PC-9 (cell line): Measurements from ENCODE around the gene ZMYND15. TPM values are rescaled to one million over a fixed set of nuclear protein-coding genes. Genes with fewer than 3 reads are reported as not detected.
A peak's percentile ranks its signal among the peaks of the same experiment; 100 is the strongest.

ENCODE experiments used
- BruUV-seq: library from RNA; stranded (reverse); fragments of 400-500 nt; replicated peaks from 2 replicates; lab custom pipeline; 2021; lab: Mats Ljungman, UMichigan
- CTCF ChIA-PET: fragments of 300-600 bp; sonication (Branson Sonifier 250); formaldehyde crosslinking; loops from one replicate; lab custom pipeline; 2022; ENCODE audit warnings: antibody characterized with exemption; lab: Charles Lee
- POLR2A ChIA-PET: fragments of 300-600 bp; sonication (Branson Sonifier 250); formaldehyde crosslinking; loops from one replicate; lab custom pipeline; 2022; ENCODE audit warnings: antibody characterized with exemption; ENCODE audit not compliant: unreplicated experiment; lab: Charles Lee
- DNase-seq, 2 experiments: peaks; one replicate each; pipeline versions ENCODE4 v3.0.0 to v3.0.0-alpha.2; 2015 to 2022; ENCODE audit warnings: mixed read lengths in 1 of 2
- H2AFZ ChIP-seq: fragments of 200-600 bp; sonication (generic); 2 replicates; pipeline ENCODE4 v1.8.1; 2017; ENCODE audit warnings: antibody characterized with exemption
- H3F3A ChIP-seq: fragments of 200-600 bp; sonication (generic); 2 replicates; pipeline ENCODE4 v1.8.1; 2017; ENCODE audit warnings: antibody characterized with exemption, mild to moderate bottlenecking, low read depth; ENCODE audit not compliant: insufficient read depth
- H3K27ac ChIP-seq: fragments of 200-600 bp; sonication (generic); 2 replicates; pipeline ENCODE4 v1.6.1; 2016; ENCODE audit warnings: mixed run types
- H3K27me3 ChIP-seq: fragments of 200-600 bp; sonication (generic); 2 replicates; pipeline ENCODE4 v1.6.1; 2016; ENCODE audit warnings: low read depth, mixed run types; ENCODE audit not compliant: insufficient read depth
- H3K36me3 ChIP-seq: fragments of 200-600 bp; sonication (generic); 2 replicates; pipeline ENCODE4 v1.6.1; 2016; ENCODE audit warnings: low read depth, mixed run types
- H3K4me1 ChIP-seq: fragments of 200-600 bp; sonication (generic); replicated peaks from 2 replicates; pipeline ENCODE4 v1.6.1; 2016; ENCODE audit warnings: mixed run types; ENCODE audit not compliant: insufficient read depth
- H3K4me2 ChIP-seq: fragments of 200-600 bp; sonication (generic); 2 replicates; pipeline ENCODE4 v1.6.1; 2017; ENCODE audit warnings: mixed run types
- H3K4me3 ChIP-seq: fragments of 200-600 bp; sonication (generic); 2 replicates; pipeline ENCODE4 v1.6.1; 2016; ENCODE audit warnings: mixed run types
- H3K79me2 ChIP-seq: fragments of 200-600 bp; sonication (generic); 2 replicates; pipeline ENCODE4 v1.6.1; 2017; ENCODE audit warnings: low read depth, mixed run types
- H3K9me2 ChIP-seq: fragments of 200-600 bp; sonication (generic); 2 replicates; pipeline ENCODE4 v1.8.1; 2017; ENCODE audit warnings: mild to moderate bottlenecking; ENCODE audit not compliant: insufficient read depth
- H3K9me3 ChIP-seq: fragments of 200-600 bp; sonication (generic); 2 replicates; pipeline ENCODE4 v1.8.1; 2016; ENCODE audit warnings: low read depth; ENCODE audit not compliant: insufficient read depth
- H4K20me1 ChIP-seq: fragments of 200-600 bp; sonication (generic); 2 replicates; pipeline ENCODE4 v1.8.1; 2017; ENCODE audit not compliant: insufficient read depth
- CTCF ChIP-seq: fragments of 200-600 bp; sonication (generic); conservative IDR thresholded peaks from 2 replicates; pipeline ENCODE4 v1.6.1; 2017; ENCODE audit warnings: mixed run types, antibody characterized with exemption, mild to moderate bottlenecking, moderate library complexity
- EZH2 ChIP-seq: fragments of 200-600 bp; sonication (generic); IDR thresholded peaks from 2 replicates; pipeline ENCODE4 v1.8.0; 2017; ENCODE audit warnings: antibody characterized with exemption, low read depth
- intact Hi-C: fragments of 100-400 bp; cut with micrococcal nuclease; formaldehyde crosslinking; loops from one replicate; pipeline ENCODE4 v1.10.0; 2022; ENCODE audit not compliant: unreplicated experiment
- total RNA-seq: library from RNA; stranded (reverse); gene quantifications from 2 replicates; pipeline ENCODE4 v1.2.3, GENCODE V29; 2021

The ZMYND15 gene
- total RNA-seq, 1 experiment from 2014 or later, result 2.3 TPM

DNA sequence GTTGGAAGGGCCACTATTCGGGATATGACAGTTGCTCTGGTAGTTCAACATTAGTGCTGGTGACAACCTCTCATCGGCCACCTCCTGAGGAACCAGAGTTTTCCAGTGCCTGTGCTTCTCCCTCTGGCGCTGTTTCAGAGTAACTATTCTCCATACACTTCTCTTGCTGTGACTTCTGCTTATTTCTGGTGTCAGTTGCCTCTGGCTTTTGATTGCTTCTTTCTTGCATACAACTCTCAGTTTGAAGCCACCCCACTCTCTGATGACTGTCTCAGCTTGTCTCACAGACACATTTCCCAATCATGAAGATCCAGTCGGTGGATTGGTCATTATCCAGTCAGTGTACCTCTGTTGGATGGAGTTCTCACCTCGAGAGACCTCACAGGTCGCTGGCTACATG lies 28.7 kb downstream of the ZMYND15 start:
- Histone ChIP-seq H3K4me1 (no peaks in the 10 kb centered on the region), H3K27me3 (0 out of 2 replicates have a peak, but pooled peaks cover 4% of the 10 kb centered on the region), H3K9me2 (no peaks in the 10 kb centered on the region), H3K27ac (no peak overlapping the region), H3F3A (no peaks in the 10 kb centered on the region), H3K9me3 (no peaks in the 10 kb centered on the region), H3K4me2 (no peak overlapping the region), H2AFZ (no peak overlapping the region), H4K20me1 (no peaks in the 10 kb centered on the region), H3K4me3 (no peak overlapping the region), H3K36me3 (no peaks in the 10 kb centered on the region), H3K79me2 (no peaks in the 10 kb centered on the region)
- intact Hi-C loops, result no loop called here
- ChIA-PET CTCF (no interaction called here), POLR2A (no interaction called here)
- DNase-seq, result no peak
- TF ChIP-seq EZH2 (no peak), CTCF (no peak)
- BruUV-seq, result no TSS peak

DNA sequence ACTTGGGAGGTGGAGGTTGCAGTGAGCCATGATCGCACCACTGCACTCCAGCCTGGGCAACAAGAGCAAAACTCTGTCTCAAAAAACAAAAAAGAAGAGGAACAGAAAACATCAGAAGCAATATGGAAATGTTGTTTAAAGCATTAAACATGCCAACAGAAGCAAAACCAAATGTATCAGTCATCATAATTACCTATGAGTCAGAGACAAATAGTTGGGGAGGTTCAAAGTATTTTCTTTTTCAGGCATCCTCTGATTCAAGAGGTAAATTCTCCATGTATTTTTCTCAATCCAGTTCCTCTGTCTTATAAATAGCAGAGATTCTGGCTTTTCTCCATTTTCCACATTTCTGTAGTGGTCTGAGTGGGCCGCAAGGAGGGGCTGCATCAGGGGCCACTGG lies 30.0 kb downstream of the ZMYND15 start:
- ChIA-PET POLR2A (no interaction called here), CTCF (no interaction called here)
- no peaks in the 10 kb centered on the region for H3K9me2 ChIP-seq
- no peaks in the 10 kb centered on the region for H3K36me3 ChIP-seq
- BruUV-seq, result no TSS peak
- no peaks in the 10 kb centered on the region for H4K20me1 ChIP-seq
- H2AFZ ChIP-seq, result no peak overlapping the region
- H3K4me1 ChIP-seq, result no peaks in the 10 kb centered on the region
- no peak for TF ChIP-seq EZH2
- TF ChIP-seq CTCF, result no peak
- no peak overlapping the region for H3K4me2 ChIP-seq
- no peak overlapping the region for H3K4me3 ChIP-seq
- H3K79me2 ChIP-seq, result no peaks in the 10 kb centered on the region
- no peak overlapping the region for H3K27ac ChIP-seq
- DNase-seq, result peak in 1 of 2 experiments; percentile 55
- H3K27me3 ChIP-seq, result 0 out of 2 replicates have a peak, but pooled peaks cover 4% of the 10 kb centered on the region
- intact Hi-C loops, result no loop called here
- no peaks in the 10 kb centered on the region for H3F3A ChIP-seq
- no peaks in the 10 kb centered on the region for H3K9me3 ChIP-seq

DNA sequence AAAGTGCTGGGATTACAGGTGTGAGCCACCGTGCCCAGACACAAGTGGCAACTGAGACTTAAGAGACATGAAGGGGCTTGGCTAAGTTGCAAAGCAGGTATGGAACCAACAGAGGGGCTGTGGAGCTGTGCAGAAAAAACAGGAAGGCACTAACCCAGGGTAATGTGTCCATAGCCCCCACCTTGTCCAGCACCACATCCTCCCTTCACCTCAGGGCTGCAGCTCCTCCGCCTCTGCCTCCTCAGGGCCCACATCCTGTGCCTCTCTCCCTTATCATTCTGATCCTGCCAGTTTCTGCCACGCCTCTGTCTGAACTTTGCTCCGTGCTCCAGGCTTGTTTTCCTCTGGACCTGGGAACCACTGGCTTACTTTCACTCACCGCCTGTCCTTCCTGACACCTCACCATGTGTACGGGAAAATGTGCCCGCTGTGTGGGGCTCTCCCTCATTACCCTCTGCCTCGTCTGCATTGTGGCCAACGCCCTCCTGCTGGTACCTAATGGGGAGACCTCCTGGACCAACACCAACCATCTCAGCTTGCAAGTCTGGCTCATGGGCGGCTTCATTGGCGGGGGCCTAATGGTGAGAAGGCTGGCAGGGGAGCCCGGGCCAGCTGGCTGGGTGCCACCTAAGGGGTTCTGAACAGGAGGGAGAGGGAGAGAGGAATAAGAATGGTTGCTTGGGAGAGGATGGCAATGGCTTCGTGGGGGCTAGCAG lies 32.0 kb downstream of the ZMYND15 start, which contains the start of gene TM4SF5:
Gene TM4SF5 (plus strand): TSS at position 368 of the 716 bp plus-strand sequence. CDS start 37 bp downstream, at position 405.
- no peaks in the 10 kb centered on the region for H3K4me1 ChIP-seq
- no peak within 1 kb of the TSS for H3K4me3 ChIP-seq
- peak within 1 kb of the TSS; percentile 11 for H3K4me2 ChIP-seq
- no peaks in the 10 kb centered on the region for H3K9me2 ChIP-seq
- H3K27ac ChIP-seq, result no peak within 1 kb of the TSS
- no peak within 1 kb of the TSS for H2AFZ ChIP-seq
- ChIA-PET POLR2A (no interaction called here), CTCF (no interaction called here)
- no peaks in the 10 kb centered on the region for H3K9me3 ChIP-seq
- intact Hi-C loops, result no loop called here
- BruUV-seq, result no TSS peak
- H3K36me3 ChIP-seq, result no peaks in the 10 kb centered on the region
- DNase-seq, result peak in 1 of 2 experiments; percentile 23
- no peaks in the 10 kb centered on the region for H3F3A ChIP-seq
- TF ChIP-seq CTCF (no peak), EZH2 (no peak)
- H3K27me3 ChIP-seq, result 0 out of 2 replicates have a peak, but pooled peaks cover 4% of the 10 kb centered on the region
- no peaks in the 10 kb centered on the region for H3K79me2 ChIP-seq
- H4K20me1 ChIP-seq, result no peaks in the 10 kb centered on the region
